ENCODE results near the gene AHI1.

The AHI1 gene

GRCh38 chr6:135527116-135527959 lies 29.8 kb upstream of the AHI1 start:
- TF ChIP-seq, protein P1, sequence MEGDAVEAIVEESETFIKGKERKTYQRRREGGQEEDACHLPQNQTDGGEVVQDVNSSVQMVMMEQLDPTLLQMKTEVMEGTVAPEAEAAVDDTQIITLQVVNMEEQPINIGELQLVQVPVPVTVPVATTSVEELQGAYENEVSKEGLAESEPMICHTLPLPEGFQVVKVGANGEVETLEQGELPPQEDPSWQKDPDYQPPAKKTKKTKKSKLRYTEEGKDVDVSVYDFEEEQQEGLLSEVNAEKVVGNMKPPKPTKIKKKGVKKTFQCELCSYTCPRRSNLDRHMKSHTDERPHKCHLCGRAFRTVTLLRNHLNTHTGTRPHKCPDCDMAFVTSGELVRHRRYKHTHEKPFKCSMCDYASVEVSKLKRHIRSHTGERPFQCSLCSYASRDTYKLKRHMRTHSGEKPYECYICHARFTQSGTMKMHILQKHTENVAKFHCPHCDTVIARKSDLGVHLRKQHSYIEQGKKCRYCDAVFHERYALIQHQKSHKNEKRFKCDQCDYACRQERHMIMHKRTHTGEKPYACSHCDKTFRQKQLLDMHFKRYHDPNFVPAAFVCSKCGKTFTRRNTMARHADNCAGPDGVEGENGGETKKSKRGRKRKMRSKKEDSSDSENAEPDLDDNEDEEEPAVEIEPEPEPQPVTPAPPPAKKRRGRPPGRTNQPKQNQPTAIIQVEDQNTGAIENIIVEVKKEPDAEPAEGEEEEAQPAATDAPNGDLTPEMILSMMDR (IDR thresholded peaks at IDR 0.05; ENCODE audit: low read depth, low read length): no peak
- TF ChIP-seq POLR2A (IDR thresholded peaks at IDR 0.05; ENCODE audit: extremely low read depth, insufficient read length) (no peak), MAX (IDR thresholded peaks at IDR 0.05; ENCODE audit: low read depth, low read length) (no peak), MYC (IDR thresholded peaks at IDR 0.05; ENCODE audit: low read depth, low read length) (no peak)
- H3K4me3 ChIP-seq (ENCODE audit: low read depth, low read length): no peak overlapping the region
- DNase-seq (ENCODE audit: low read depth): no peak

DNA sequence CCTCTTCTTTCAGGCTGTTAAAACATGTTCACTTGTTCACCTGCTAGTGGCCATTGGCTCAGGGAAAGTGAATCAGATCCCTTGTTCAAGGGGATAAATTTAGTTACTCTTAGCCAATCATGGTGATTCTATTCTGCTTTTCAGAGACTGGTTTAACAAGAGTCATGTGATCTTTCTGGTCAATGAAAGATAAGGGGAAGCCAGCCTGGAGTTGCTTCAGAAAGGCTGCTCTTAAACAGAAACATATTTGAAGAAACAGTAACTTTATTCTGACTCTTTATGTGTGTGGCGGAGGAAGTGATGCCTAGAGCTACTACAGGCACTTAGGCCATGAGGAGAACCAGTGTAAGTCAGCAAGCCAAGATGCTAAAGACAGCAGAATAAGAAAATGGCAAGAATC lies 28.1 kb upstream of the AHI1 start:
- no peak for TF ChIP-seq MYC (IDR thresholded peaks at IDR 0.05; ENCODE audit: low read depth, low read length)
- TF ChIP-seq, protein P1 (IDR thresholded peaks at IDR 0.05; ENCODE audit: low read depth, low read length): no peak
- TF ChIP-seq POLR2A (IDR thresholded peaks at IDR 0.05; ENCODE audit: extremely low read depth, insufficient read length): no peak
- TF ChIP-seq MAX (IDR thresholded peaks at IDR 0.05; ENCODE audit: low read depth, low read length): no peak
- no peak overlapping the region for H3K4me3 ChIP-seq (ENCODE audit: low read depth, low read length)
- DNase-seq (ENCODE audit: low read depth): peak; percentile 9

DNA sequence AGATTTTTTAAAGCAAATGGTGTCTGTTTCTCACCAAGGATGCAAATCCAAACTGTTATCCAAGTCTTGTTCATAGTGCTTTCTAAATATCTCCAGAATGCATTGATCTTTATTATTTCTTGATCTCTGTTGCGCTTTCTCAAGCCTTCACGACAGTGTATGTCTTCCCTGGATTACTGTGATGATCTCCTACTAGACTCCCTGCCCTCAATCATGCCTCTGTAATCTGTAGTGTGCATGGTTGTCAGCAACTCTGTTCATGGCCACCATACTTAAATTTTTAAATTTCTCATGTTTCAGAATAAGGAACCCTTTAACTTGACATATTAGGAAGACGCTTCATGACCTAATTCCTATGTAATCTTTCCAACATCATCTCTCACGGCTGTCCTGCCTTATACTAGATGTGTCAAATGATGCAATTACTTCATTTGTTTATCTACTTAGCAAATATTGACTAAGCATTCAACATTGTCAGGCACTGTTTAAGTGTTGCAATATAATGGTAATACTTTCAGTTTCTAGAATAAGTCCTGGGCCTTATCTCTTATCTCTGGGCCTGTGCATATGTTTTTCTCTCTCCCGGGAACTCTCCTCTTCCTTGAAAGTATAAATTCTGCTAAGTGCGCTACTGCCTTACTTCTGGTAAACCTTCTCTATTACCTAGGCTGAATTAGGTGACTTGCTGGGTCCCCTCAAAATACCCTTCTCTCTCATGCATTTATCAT lies 25.6 kb upstream of the AHI1 start:
- no peak for DNase-seq (ENCODE audit: low read depth)
- TF ChIP-seq, protein P1 (IDR thresholded peaks at IDR 0.05; ENCODE audit: low read depth, low read length): no peak
- TF ChIP-seq POLR2A (IDR thresholded peaks at IDR 0.05; ENCODE audit: extremely low read depth, insufficient read length) (no peak), MYC (IDR thresholded peaks at IDR 0.05; ENCODE audit: low read depth, low read length) (no peak), MAX (IDR thresholded peaks at IDR 0.05; ENCODE audit: low read depth, low read length) (no peak)
- H3K4me3 ChIP-seq (ENCODE audit: low read depth, low read length): no peak overlapping the region

GRCh38 chr6:135521431-135521830 lies 23.9 kb upstream of the AHI1 start:
- no peak for TF ChIP-seq POLR2A (IDR thresholded peaks at IDR 0.05; ENCODE audit: extremely low read depth, insufficient read length)
- TF ChIP-seq, protein P1 (IDR thresholded peaks at IDR 0.05; ENCODE audit: low read depth, low read length): no peak
- no peak for TF ChIP-seq MAX (IDR thresholded peaks at IDR 0.05; ENCODE audit: low read depth, low read length)
- TF ChIP-seq MYC (IDR thresholded peaks at IDR 0.05; ENCODE audit: low read depth, low read length): no peak
- no peak overlapping the region for H3K4me3 ChIP-seq (ENCODE audit: low read depth, low read length)
- no peak for DNase-seq (ENCODE audit: low read depth)

GRCh38 chr6:135520781-135521180 lies 23.2 kb upstream of the AHI1 start:
- no peak for DNase-seq (ENCODE audit: low read depth)
- no peak overlapping the region for H3K4me3 ChIP-seq (ENCODE audit: low read depth, low read length)
- no peak for TF ChIP-seq MAX (IDR thresholded peaks at IDR 0.05; ENCODE audit: low read depth, low read length)
- no peak for TF ChIP-seq POLR2A (IDR thresholded peaks at IDR 0.05; ENCODE audit: extremely low read depth, insufficient read length)
- TF ChIP-seq, protein P1 (IDR thresholded peaks at IDR 0.05; ENCODE audit: low read depth, low read length): no peak
- TF ChIP-seq MYC (IDR thresholded peaks at IDR 0.05; ENCODE audit: low read depth, low read length): no peak
